NCI-H345 treated with DMSO at 0.1 percent for 48 hours (cell line): ENCODE results near the gene PRR27.
A peak's percentile ranks its signal among the peaks of the same experiment; 100 is the strongest.

Experiments
- DNase-seq: peaks from one replicate; lab custom pipeline; 2025; ENCODE audit not compliant: unreplicated experiment; lab: John Stamatoyannopoulos, UW

The PRR27 gene

GRCh38 chr4:70153937-70154336, at the start of gene PRR27:
Gene PRR27, plus strand, starts transcription at chr4:70154237. Its CDS starts 139 bp downstream, at chr4:70154376.
- no peak for DNase-seq

GRCh38 chr4:70110917-70111316, 43.1 kb upstream of the PRR27 start:
- no peak for DNase-seq

GRCh38 chr4:70113656-70114055, 40.4 kb upstream of the PRR27 start:
- no peak for DNase-seq

- DNase-seq: no peak
Observed at GRCh38 chr4:70114096-70114495, 39.9 kb upstream of the PRR27 start.

GRCh38 chr4:70120323-70120722, 33.7 kb upstream of the PRR27 start:
- DNase-seq: no peak

- no peak for DNase-seq
Observed at GRCh38 chr4:70133473-70133872, 20.6 kb upstream of the PRR27 start.

GRCh38 chr4:70138751-70139150, 15.3 kb upstream of the PRR27 start:
- DNase-seq: no peak

- no peak for DNase-seq
Observed at GRCh38 chr4:70151271-70151670, 2.8 kb upstream of the PRR27 start.

- no peak for DNase-seq
Observed at GRCh38 chr4:70152088-70152487, 1.9 kb upstream of the PRR27 start.

GRCh38 chr4:70158576-70158975, 4.5 kb downstream of the PRR27 start:
- DNase-seq: no peak

- DNase-seq: no peak
Observed at GRCh38 chr4:70177090-70177489, 23.1 kb downstream of the PRR27 start.

GRCh38 chr4:70178075-70178660, 24.1 kb downstream of the PRR27 start:
- no peak for DNase-seq

GRCh38 chr4:70179811-70180210, 25.8 kb downstream of the PRR27 start:
- no peak for DNase-seq

- no peak for DNase-seq
Observed at GRCh38 chr4:70181864-70182263, 27.8 kb downstream of the PRR27 start.

GRCh38 chr4:70182517-70183167, 28.6 kb downstream of the PRR27 start:
- DNase-seq: no peak

GRCh38 chr4:70183168-70183939, 29.3 kb downstream of the PRR27 start:
- DNase-seq: peak; percentile 4

GRCh38 chr4:70183940-70184246, 29.9 kb downstream of the PRR27 start:
- no peak for DNase-seq

- no peak for DNase-seq
Observed at GRCh38 chr4:70187216-70187615, 33.2 kb downstream of the PRR27 start.

- no peak for DNase-seq
Observed at GRCh38 chr4:70190579-70190978, 36.5 kb downstream of the PRR27 start.

- DNase-seq: no peak
Observed at GRCh38 chr4:70191647-70192046, 37.6 kb downstream of the PRR27 start.

- DNase-seq: no peak
Observed at GRCh38 chr4:70192895-70193294, 38.9 kb downstream of the PRR27 start.

GRCh38 chr4:70195425-70195824, 41.4 kb downstream of the PRR27 start, which contains the start of gene ODAM:
Gene ODAM, plus strand, starts transcription at chr4:70195725. Its CDS starts 819 bp downstream, at chr4:70196544.
- DNase-seq: no peak
